Superior temporal gyrus (tissue), 1 donor: ENCODE data around the gene KIAA1328.

Source experiments
- DNase-seq: peaks from one replicate; pipeline ENCODE4 v3.0.0-alpha.2; 2016; ENCODE audit errors: extremely low spot score

Gene KIAA1328

DNA sequence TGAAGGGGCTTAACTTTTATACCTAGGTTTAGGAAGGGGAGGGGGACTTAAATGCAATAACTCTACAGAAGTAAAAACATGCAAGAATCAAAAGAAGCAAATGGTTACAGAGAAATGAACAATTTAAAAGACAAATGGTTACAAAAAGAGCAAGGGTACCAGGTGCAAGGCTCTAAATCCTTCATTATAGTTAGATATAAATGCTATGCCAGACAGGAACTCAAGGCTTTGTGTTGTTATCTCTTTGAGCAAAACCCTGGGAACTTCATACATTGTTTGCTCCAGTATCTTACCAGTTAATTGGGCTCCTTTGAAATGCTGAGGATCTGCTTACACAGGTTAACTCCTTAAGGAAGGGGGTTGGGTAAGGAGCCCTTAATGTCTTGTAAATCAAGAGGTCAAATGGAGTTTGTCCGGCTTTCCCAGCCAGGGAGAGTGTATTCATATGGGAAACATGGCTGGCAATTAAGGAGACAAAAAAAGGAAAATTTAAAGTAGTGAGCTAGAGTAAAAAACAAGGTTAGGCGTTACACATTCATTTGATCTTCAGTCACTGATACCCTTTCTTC, 389.2 kb downstream of the KIAA1328 start:
- no peak for DNase-seq

DNA sequence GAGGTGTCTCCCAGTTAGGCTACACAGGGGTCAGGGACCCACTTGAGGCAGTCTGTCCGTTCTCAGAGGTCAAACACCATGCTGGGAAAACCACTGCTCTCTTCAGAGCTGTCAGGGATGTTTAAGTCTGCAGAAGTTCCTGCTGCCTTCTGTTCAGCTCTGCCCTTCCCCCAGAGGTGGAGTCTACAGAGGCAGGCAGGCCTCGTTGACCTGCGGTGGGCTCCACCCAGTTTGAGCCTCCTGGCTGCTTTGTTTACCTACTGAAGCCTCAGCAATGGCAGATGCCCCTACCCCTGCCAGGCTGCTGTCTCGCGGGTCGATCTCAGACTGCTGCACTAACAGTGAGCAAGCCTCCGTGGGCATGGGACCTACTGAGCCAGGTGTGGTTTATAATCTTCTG, 390.3 kb downstream of the KIAA1328 start:
- DNase-seq = no peak

DNA sequence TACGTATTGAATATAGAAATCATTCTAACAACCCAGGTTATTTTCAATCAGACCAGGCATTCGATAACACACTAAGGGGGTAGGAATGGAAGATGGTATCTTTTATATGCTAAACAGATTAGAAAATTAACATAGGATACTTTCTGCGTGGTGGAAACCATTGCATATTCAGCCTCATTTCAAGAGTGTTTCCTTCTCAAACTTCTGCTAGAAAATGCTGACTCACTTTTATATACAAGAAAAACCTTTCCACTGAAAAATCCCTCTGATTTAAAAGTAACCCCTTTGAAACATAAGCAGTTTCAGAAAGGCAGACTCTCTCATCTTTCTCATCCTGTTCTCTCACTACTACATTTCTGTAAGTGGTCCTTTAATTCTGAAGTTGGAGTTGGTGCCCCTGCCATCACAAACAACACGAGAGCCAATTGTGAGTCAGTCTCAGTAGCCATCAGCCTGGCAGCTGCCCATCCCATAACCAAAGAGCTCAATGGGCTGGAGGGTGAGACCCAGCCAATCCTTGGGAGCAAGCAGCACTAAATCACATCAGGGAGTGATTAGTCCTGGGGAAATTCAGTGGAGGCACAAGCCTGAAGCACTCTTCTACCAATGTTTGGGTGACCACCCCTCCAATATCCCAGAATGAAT, 393.5 kb downstream of the KIAA1328 start:
- no peak for DNase-seq

DNA sequence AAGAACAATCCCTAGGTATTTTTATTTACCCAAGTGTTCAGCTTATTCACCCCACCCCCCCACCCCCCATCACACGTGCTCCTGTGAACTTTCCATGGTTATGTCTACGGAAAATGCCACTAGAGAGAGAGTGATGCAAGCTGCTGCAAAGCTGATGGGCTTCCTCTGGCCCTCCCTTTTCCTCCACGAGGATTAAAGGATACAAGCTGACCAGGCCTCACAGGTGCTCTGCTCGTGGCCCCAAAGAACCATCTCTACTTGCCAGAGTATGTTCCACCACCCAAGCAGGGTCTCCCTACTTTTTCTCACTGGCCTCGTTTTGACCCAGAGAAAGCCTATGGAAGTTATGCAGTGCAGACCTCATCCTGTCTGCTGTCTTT, 394.1 kb downstream of the KIAA1328 start:
- no peak for DNase-seq

DNA sequence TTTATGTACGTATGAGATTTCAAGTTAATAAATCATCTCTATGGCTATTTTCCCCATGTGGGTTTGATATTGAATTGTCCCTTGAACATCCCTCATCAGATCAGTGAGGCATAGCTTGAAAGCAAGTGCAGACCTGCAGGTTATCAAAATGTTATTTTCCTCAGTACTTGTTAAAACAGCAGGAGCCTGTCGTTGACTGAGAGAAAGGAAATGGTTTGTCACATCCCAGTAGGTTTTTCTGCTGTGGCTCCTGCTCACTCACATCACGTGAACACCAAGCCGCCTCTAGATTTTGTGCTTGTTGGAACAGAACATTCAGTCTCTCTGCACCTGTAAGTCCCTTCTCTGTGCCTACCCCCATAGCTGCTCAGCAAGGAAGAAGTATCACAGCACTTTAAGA, 396.4 kb downstream of the KIAA1328 start:
- no peak for DNase-seq

DNA sequence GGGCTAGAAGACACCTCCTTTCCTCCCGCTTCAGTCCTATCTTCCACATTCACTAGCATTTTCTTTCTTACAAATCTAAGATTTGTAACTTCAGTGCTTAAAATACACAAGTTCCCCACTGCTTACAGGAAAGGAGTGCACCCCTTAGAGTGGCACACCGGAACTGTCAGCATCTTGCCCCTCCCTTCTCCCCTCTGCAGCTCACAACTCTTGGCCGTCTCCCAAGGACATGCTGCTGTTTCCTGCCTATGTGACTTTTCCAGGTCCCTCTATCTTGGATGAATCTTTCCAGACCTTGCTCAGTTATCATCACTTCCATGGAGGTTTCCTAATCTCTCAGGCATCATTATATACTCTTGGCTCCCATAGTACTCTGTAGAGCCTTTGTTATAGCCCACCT, 401.8 kb downstream of the KIAA1328 start:
- no peak for DNase-seq

DNA sequence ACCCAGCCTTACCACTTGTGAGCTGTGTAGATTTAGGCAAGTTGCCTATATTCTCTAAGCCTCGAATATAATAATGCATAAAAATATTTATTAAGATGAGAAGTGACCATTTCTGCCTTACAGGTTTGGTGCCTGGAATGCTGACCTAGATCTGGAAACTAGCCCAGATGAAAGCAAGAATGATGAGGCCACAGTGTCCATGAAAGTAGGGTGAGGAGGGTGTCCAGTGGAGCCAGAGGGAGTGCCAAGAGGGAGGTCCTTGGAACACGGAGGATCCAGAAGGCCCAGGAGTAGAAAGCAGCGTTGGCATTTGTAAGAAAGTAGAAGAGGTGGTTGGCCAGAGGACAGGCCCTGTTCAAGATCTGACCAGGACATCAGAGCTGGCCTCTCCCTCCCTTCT, 402.3 kb downstream of the KIAA1328 start:
- no peak for DNase-seq

DNA sequence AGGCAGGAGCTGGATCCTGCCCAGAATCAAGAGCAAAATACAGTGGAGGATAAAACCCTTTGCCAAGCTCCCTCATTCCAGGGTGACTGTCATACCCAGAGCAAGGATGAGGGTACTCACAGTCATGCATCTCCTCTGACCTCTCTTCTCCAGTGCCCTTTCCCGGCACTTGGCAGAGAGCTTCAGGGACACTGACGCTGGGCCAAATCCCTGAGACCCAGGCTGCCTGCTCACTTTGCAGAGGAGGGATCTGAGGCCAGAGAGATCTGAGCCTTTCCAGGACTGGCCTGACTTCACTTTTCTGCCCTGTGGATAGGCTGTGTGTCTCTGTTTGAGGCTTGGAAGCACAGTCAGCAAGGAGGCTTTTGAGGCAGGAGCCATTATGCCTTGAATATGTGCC, 406.7 kb downstream of the KIAA1328 start:
- DNase-seq = no peak

DNA sequence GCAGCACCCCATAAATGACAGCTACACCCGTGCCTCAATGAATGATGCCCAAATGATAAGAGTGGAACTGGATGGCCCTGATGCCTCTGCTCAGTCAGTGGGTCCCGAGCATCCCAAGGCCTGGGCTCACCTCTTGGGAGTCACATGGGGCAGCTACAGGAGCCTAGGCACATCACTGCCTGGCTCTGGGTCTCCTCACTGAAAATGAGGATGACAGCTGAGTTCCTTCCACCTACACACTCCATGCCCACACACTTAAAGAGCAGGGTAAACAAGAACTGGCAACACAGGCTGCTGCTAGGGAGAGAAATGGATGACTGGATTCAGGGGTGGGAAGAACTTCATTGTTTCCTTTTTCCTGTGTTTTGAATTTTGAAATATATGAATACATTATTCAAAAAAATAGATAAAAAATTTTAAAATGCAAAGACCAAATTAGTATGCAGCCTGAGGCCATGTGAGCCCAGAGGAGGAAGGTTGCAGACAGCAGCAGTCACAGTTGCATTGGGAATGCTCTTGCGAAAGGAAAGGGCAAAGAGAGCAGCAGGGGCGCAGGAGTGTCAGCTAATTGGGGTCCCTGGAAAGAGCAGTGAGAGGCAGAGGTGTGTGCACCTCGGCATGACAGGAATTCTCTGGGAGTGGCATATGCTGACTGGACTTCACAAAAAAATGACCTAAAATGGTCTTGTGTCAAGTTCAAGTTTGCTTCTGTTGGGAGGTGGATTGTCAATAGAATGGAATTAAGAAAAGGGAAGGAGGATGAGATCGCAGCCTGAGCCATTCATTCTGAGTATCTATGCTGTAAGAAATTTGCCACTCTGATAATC, 409.6 kb downstream of the KIAA1328 start:
- no peak for DNase-seq

DNA sequence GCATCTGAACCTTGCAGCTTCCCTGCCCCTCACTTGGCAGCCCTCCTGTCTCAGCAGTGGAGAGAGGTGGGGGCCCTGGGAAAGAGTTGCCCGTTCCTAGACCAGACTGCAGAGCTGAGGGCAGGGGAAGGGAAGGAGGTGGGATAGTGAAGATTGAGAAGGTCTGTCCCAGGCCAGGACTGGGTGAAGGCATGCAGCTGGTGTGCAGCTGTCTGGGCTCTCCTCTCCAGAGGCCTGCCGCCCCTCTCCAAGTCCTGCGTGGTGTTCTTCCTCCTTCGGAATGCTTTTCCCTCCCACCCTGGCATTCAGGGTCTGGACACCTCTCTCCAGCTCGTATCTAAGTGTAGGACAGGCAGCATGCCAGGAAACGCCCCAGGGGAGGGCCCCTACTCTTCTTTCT, 413.2 kb downstream of the KIAA1328 start:
- DNase-seq = no peak

DNA sequence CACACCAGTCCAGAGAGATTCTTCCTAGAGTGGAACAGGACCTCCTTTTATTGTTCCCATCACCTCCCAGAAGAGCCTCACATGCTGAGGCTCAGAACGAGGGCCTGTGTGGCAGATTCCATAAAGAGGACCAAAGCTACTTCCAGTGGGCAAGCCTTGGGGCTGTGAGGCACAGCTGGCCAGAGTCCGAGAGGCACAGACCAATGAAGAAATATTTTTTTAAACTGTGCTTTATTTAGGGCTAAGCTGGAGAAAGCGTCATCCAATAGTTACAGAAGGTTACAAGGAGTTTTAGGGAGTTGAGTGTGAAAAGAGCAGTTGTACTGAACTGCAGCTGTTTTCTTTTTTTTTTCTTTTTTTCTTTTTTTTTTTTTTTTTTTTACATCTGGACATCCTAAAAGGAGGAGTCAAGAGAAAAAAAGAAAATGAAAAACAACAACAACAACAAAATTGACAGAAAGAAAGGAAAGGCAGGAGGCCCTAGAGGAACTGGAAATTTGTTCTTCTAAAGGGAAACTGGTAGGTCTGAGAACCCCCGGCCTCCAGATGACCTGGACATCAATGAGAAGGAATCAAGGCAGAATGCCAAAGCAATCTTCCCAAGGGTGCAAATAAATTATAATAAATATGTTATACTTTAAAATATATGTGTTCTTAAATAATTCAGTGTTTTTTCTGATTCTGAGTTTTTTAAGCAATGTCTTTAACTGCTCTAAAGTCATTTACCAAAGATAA, 414.1 kb downstream of the KIAA1328 start:
- DNase-seq = no peak

DNA sequence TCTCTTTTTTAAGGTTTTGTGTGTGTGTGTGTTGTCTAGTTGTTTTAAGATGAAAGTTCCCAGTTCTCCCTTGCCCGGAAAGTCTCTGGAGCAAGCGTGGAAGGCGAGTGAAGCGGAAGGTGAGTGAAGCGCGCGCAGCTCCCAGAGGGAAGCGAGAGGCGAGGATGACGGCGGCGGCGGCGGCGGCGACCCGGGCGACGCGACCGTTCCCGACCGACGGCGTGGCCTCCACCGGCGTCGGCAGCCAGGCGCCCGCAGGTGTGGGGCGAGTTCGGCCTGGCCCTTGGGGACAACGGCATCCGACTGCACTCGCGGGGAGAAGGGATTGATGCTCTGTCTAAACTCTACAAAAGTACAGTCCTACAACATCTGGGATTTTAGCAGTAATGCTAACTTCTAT, 414.8 kb downstream of the KIAA1328 start:
- DNase-seq = no peak

DNA sequence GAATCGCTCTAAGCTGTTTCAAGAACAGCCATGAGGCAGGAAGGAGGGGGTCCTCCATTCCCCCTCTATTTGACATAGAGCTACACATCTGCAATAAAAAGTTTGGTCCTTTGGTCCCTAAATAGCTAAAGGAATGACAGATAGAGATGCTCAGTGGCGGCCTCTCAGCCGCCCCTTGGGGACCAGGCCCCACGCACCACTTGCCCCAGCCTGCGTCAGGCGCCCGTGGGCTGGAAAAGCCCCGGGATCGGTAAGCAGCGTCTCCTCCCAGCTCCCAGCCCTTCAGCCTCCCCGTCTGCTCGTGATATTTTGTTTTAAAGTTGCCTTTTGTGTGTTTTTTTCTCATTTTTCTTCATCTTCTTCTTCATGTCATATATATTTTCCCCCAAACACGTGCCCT, 415.7 kb downstream of the KIAA1328 start:
- no peak for DNase-seq

DNA sequence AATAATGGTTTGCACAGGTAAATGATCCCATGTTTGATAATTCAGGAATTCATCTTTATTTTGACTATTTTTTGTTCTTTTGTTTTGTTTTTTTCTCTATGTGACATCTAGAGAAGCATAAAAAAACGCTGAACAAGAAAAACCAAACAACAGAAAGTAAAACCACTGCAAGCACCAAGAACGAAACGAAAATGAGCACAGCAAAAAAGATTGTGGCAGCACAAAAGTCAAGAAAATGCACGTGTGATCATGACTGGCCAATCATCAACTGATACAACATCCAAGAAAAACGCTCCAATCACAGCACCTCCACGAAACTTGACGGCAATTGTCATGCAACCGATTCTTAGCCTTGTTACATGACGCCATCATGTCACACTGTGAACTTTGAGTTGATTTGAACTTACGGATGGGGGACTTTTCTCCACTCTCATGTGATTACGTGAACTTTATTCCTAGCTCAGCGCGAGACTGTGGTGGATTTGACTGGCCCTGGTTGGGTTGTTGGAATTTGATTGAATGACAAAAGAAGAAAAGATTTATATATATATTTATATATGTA, 417.9 kb downstream of the KIAA1328 start:
- no peak for DNase-seq

DNA sequence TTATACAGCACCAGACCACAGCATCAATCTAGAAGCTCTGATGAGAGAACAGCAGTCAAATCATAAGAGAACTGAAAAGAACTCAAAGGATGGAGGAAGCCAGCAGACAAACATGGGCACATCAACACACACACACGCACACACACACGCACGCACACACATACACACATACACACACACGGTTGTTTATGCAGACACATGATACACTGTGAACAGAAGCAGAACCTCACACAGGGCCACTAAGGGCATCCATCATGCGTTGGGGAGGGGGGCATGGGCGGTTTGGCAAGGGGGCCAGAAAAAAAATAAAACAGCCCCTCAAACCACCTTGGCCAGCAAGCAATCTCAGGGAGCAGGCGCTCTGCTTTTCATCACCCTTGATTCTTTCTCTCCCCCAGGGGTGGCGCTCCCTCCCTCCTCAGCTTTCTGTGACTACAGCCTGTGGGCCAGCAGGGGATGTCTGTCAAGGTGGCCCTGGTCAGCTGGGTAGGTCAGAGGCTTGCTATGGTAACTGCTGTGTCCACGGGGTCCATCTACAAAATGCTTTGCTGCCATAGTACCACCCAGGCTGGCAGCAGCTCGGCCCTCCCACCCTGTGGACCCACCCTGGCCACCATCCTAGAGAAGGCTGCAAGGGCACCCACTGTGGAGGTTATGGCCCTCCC, 418.7 kb downstream of the KIAA1328 start:
- no peak for DNase-seq

DNA sequence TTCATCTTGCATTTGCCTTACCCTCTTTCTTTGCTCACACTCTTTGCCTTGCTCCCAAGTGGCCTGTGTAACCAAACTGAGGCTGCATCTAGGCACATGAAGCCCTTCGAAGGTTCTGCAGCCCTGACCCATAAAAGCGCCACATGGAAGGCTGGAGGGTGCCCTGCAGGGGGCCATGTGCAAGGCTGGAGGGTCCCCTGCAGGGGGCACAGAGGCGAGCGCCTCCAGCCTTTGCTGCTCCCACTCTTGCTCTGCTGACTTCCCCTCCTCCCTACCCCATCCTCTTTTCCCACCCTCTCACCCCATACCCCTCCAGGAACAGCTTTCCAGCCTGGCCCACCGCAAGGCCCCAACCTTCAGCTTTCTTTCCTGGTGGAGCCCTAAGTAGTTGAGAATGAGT, 419.4 kb downstream of the KIAA1328 start:
- no peak for DNase-seq

DNA sequence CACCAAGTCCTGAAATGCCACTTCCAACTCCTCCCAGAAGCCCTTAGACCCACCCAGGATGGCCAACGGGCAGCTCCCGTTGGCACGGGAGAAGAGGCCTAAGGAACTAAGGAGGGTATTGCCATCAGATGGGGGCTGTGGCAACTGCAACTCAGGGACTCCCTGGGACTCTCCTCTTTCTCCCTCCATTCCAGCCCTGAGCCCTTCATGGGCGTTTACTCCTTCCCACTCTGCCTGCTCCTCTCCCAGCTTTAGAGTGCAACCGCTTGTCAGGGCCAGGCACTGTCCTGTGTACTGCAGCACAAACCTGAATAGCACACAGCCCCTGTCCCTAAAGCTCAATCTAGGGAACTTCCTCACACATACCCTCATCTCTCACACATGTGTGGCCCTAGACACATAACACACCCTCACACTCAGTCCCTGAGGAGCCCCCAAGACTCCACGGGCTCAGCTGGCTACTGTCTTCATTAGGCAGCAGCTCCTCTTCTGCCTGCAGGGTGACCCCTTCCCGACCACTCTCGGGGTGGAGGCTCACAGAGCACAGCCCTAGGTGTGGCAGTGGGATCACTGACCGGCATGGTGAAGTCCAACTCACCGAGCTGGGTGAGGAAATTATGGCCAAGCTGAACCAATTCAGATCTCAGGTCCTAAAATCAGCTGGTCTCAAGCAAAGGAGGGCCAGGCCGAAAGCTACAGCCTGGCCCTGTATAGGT, 420.4 kb downstream of the KIAA1328 start:
- DNase-seq = no peak

DNA sequence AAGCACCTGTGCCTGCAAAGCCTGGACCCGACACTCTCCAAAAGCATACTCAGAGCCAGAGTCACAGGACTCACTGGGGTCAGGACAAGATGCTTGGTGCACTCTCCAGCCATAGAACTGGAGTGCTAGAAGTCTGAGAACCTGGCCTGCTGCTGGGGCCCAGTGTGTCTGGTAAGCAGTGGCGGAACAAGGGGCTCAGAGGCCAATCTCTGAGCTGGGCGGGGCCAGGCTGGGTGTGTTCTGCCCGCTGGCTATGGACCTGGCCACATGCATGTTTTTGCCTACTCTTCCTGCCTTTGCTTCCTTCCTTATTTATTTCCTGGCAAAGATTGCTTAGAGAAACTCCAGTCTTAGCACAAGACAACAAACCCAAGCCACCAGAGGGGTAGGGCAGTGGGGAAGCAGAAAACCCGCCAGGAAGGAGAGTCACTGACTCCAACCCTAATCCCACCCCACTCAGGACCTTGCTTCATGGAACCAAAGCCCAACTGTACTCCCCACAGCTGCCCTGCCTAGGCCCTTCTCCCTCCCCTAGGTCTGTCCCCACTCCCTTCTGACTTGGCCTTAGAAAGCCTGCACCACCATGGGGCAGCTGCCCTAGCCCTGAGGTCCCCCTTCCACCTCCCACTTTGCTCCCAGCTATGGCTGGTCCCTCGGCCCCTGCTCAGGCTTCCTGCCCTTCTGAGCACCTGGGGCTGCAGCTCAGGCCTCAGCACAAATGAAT, 421.1 kb downstream of the KIAA1328 start:
- no peak for DNase-seq

DNA sequence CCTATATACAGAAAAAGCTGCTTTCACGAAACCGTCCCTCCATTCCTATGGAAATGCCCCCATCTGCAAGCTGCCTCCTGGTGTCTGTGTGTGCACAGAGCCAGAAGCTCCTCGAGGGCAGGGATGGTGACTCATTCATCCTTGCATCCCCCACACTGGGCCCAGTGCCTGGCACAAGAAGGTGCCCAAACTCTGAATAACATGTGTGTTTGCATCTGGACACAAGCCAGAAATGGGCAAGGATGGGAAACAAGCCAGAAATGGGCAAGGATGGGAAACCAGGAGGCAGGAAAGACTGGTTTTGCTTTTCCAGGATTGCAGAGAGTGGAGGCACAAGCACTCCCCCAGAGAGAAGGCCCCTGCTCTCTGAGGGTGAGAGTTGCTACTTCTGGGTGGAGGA, 422.8 kb downstream of the KIAA1328 start:
- DNase-seq = no peak

DNA sequence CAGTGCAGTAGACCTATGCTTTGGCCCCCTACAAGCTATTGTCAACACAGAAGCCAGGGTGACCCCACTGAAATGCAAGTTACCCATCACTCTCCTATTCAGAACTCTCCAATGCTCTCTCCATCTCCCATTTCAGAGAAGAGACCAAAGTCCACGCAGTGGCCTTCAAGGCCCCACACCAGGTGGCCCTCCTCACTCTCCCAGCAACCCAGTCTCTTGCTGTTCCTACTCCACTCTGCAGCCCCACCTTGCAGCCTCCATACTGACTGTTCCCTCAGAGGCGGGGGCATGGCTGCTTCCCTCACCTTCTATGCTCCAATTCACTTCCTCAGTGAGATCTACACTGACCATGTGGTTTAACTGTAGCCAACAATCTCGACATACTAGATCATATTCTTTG, 423.4 kb downstream of the KIAA1328 start:
- DNase-seq = no peak
